ENCODE results near the gene CDH15. TPM values are rescaled to one million over a fixed set of nuclear protein-coding genes. Genes with fewer than 3 reads are reported as not detected.
"Not testable (repeated sequence)": the region's sequence is repeated elsewhere in the genome, so short reads cannot be mapped to it uniquely, and the experiment has no call there.

CDH15 gene
- total RNA-seq, 1 experiment from 2014 or later: 0.05 TPM

GRCh38 chr16:89188471-89189357 lies 17.2 kb downstream of the CDH15 start:
- not testable (repeated sequence) for H3K9me3 ChIP-seq (replicated peaks); DNase-seq (ENCODE audit: low read depth in 1 of 2, low spot score in 2 of 2); H3K4me3 ChIP-seq; H3K36me3 ChIP-seq; H3K27ac ChIP-seq; H3K4me1 ChIP-seq (replicated peaks); H3K27me3 ChIP-seq (replicated peaks)

GRCh38 chr16:89189358-89190025 lies 17.9 kb downstream of the CDH15 start:
- DNase-seq (ENCODE audit: low read depth in 1 of 2, low spot score in 2 of 2): no peak

GRCh38 chr16:89190150-89190958 lies 18.8 kb downstream of the CDH15 start:
- H3K4me1 ChIP-seq (replicated peaks): peaks cover 4% of the 10 kb centered on the region
- no peak for DNase-seq (ENCODE audit: low read depth in 1 of 2, low spot score in 2 of 2)

More at GRCh38 chr16:89189358-89190025, 17.9 kb downstream of the CDH15 start:
- H3K4me3 ChIP-seq: no peak overlapping the region
- H3K27me3 ChIP-seq (replicated peaks): no peaks in the 10 kb centered on the region
- H3K9me3 ChIP-seq (replicated peaks): no peaks in the 10 kb centered on the region; the same call in 1 of the 2 replicates
- no peak overlapping the region for H3K27ac ChIP-seq
- peaks cover 4% of the 10 kb centered on the region for H3K4me1 ChIP-seq (replicated peaks)
- no peaks in the 10 kb centered on the region for H3K36me3 ChIP-seq

GRCh38 chr16:89191033-89191900 lies 19.7 kb downstream of the CDH15 start:
- Histone ChIP-seq H3K36me3 (no peaks in the 10 kb centered on the region), H3K4me3 (no peak overlapping the region), H3K27ac (no peak overlapping the region), H3K4me1 (replicated peaks) (peaks cover 4% of the 10 kb centered on the region), H3K9me3 (replicated peaks) (no peaks in the 10 kb centered on the region; the same call in 1 of the 2 replicates), H3K27me3 (replicated peaks) (no peaks in the 10 kb centered on the region)
- no peak for DNase-seq (ENCODE audit: low read depth in 1 of 2, low spot score in 2 of 2)

More at GRCh38 chr16:89190150-89190958, 18.8 kb downstream of the CDH15 start:
- H3K9me3 ChIP-seq (replicated peaks): no peaks in the 10 kb centered on the region; the same call in 1 of the 2 replicates
- H3K27ac ChIP-seq: no peak overlapping the region
- no peaks in the 10 kb centered on the region for H3K27me3 ChIP-seq (replicated peaks)
- H3K4me3 ChIP-seq: no peak overlapping the region
- no peaks in the 10 kb centered on the region for H3K36me3 ChIP-seq

DNA sequence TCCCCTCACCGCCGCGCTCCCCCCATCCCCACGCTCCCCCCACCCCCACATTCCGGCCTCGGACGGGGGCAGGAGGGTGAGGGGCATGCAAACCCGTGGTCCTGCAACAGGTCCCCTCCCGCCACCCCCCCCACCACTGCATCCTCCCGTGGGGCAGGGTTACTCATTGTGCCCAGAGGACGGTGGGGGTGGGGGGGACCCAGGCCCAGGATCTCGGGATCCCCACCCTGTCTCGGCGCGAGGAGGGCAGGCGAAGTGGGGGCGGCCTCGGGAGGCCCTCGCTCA lies 20.3 kb downstream of the CDH15 start:
- no peak overlapping the region for H3K27ac ChIP-seq
- H3K36me3 ChIP-seq: no peaks in the 10 kb centered on the region
- no peaks in the 10 kb centered on the region; the same call in 1 of the 2 replicates for H3K9me3 ChIP-seq (replicated peaks)
- peaks cover 4% of the 10 kb centered on the region for H3K4me1 ChIP-seq (replicated peaks)
- DNase-seq (ENCODE audit: low read depth in 1 of 2, low spot score in 2 of 2): no peak
- H3K4me3 ChIP-seq: peak overlapping the region; percentile 43
- H3K27me3 ChIP-seq (replicated peaks): no peaks in the 10 kb centered on the region

- H3K27me3 ChIP-seq (replicated peaks); H3K36me3 ChIP-seq; H3K9me3 ChIP-seq (replicated peaks); H3K27ac ChIP-seq; H3K4me1 ChIP-seq (replicated peaks): not testable (repeated sequence)
- H3K4me3 ChIP-seq: peak overlapping the region; percentile 43
- DNase-seq (ENCODE audit: low read depth in 1 of 2, low spot score in 2 of 2): peak; percentile 72 to 94
Measured at GRCh38 chr16:89192186-89192955, 20.8 kb downstream of the CDH15 start.

- H3K4me3 ChIP-seq: no peak overlapping the region
- no peaks in the 10 kb centered on the region; the same call in 1 of the 2 replicates for H3K9me3 ChIP-seq (replicated peaks)
- no peak overlapping the region for H3K27ac ChIP-seq
- 0 out of 2 replicates have a peak, but pooled peaks cover 2% of the 10 kb centered on the region for H3K27me3 ChIP-seq (replicated peaks)
- no peaks in the 10 kb centered on the region for H3K36me3 ChIP-seq
- DNase-seq (ENCODE audit: low read depth in 1 of 2, low spot score in 2 of 2): peak in 1 of 2 experiments; percentile 88
- peaks cover 4% of the 10 kb centered on the region for H3K4me1 ChIP-seq (replicated peaks)
Measured at GRCh38 chr16:89192956-89193575, 21.5 kb downstream of the CDH15 start.

DNA sequence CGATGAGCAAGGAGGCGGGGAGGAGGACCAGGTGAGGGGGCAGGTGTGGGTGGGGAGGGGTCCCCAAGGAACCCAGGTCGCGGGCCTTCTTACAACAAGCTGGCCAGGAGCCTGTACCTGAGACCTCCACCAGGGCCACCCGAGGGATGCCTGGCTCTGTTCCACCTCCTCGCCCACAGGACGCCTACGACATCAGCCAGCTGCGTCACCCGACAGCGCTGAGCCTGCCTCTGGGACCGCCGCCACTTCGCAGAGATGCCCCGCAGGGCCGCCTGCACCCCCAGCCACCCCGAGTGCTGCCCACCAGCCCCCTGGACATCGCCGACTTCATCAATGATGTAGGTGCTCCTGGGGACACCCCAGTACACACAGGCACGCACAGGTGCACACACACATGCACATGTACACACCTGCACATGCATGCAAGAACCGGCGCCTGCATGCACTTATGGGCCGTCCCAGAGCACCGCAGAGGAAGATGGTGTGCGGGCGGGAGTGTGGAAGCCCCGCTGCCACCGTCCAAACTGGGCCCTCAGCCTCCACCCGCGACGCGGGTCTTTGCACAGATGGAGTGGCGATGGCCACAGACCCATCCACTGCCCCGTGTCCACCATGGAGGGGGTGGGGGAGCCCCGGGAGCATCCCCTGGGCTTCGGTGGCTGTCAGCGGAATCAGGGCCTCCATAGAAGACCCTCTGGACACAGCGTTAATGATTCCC lies 22.2 kb downstream of the CDH15 start:
- no peak for DNase-seq (ENCODE audit: low read depth in 1 of 2, low spot score in 2 of 2)
- Histone ChIP-seq H3K27me3 (replicated peaks) (peaks cover 9% of the 10 kb centered on the region; the same call in 1 of the 2 replicates), H3K4me1 (replicated peaks) (peaks cover 4% of the 10 kb centered on the region), H3K9me3 (replicated peaks) (no peaks in the 10 kb centered on the region; the same call in 1 of the 2 replicates), H3K4me3 (no peak overlapping the region), H3K27ac (no peak overlapping the region), H3K36me3 (no peaks in the 10 kb centered on the region)

DNA sequence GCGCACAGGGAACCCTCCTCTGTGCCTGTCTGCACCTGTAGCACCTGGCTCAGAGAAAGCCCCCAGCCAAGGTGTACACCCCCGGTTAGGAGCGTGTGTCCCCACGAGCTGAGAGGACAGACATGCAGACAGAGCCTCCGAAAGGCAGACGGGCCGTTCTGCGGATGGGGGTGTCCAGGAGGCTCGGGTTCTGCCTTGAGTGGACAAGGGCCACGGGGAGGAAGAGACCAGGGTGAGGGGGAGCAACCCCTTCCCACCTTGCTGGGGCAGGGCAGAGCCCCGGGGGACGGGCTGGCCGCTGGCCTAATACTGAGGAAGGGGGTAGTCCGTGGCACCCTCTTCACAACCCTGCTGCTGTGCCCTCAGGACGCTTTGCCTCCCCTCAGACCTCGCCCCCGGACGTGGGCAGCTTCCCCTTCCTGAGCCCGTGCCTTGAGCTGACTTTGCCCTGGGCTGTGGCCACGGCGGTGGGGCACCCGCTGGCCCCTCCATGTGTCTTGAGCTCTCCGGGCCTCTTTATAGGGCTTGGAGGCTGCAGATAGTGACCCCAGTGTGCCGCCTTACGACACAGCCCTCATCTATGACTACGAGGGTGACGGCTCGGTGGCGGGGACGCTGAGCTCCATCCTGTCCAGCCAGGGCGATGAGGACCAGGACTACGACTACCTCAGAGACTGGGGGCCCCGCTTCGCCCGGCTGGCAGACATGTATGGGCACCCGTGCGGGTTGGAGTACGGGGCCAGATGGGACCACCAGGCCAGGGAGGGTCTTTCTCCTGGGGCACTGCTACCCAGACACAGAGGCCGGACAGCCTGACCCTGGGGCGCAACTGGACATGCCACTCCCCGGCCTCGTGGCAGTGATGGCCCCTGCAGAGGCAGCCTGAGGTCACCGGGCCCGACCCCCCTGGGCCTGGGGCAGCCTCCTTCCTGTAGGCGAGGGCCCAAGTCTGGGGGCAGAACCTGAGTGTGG lies 23.1 kb downstream of the CDH15 start:
- Histone ChIP-seq H3K36me3 (no peaks in the 10 kb centered on the region), H3K4me1 (replicated peaks) (peaks cover 4% of the 10 kb centered on the region), H3K27ac (no peak overlapping the region), H3K9me3 (replicated peaks) (no peaks in the 10 kb centered on the region; the same call in 1 of the 2 replicates), H3K27me3 (replicated peaks) (peaks cover 16% of the 10 kb centered on the region), H3K4me3 (no peak overlapping the region)
- DNase-seq (ENCODE audit: low read depth in 1 of 2, low spot score in 2 of 2): peak in 1 of 2 experiments; percentile 48

GRCh38 chr16:89195521-89196171 lies 24.1 kb downstream of the CDH15 start:
- Histone ChIP-seq H3K27me3 (replicated peaks) (peaks cover 26% of the 10 kb centered on the region), H3K36me3 (no peaks in the 10 kb centered on the region), H3K9me3 (replicated peaks) (no peaks in the 10 kb centered on the region; the same call in 1 of the 2 replicates), H3K4me1 (replicated peaks) (peaks cover 4% of the 10 kb centered on the region), H3K4me3 (no peak overlapping the region), H3K27ac (no peak overlapping the region)
- peak in 1 of 2 experiments; percentile 44 for DNase-seq (ENCODE audit: low read depth in 1 of 2, low spot score in 2 of 2)
